ENCODE measurements around the gene FAAP100.

The FAAP100 gene

GRCh38 chr17:81576621-81577277 lies 24.6 kb upstream of the FAAP100 start:
- no peak for DNase-seq (ENCODE audit: low read depth)

GRCh38 chr17:81575836-81576235 lies 23.7 kb upstream of the FAAP100 start:
- no peak for DNase-seq (ENCODE audit: low read depth)

GRCh38 chr17:81574643-81574956 lies 22.4 kb upstream of the FAAP100 start:
- no peak for DNase-seq (ENCODE audit: low read depth)

GRCh38 chr17:81573794-81574642 lies 21.9 kb upstream of the FAAP100 start:
- DNase-seq (ENCODE audit: low read depth), result no peak

- DNase-seq (ENCODE audit: low read depth), result no peak
Measured at GRCh38 chr17:81572563-81573168, 20.5 kb upstream of the FAAP100 start.

- no peak for DNase-seq (ENCODE audit: low read depth)
Measured at GRCh38 chr17:81570964-81571363, 18.8 kb upstream of the FAAP100 start.

GRCh38 chr17:81569986-81570514 lies 17.9 kb upstream of the FAAP100 start:
- no peak for DNase-seq (ENCODE audit: low read depth)

GRCh38 chr17:81568416-81568815 lies 16.3 kb upstream of the FAAP100 start:
- DNase-seq (ENCODE audit: low read depth), result no peak

GRCh38 chr17:81567191-81567590 lies 15.0 kb upstream of the FAAP100 start:
- DNase-seq (ENCODE audit: low read depth), result no peak

GRCh38 chr17:81566461-81567126 lies 14.4 kb upstream of the FAAP100 start:
- DNase-seq (ENCODE audit: low read depth), result no peak

GRCh38 chr17:81565231-81565630 lies 13.1 kb upstream of the FAAP100 start:
- DNase-seq (ENCODE audit: low read depth), result no peak

- DNase-seq (ENCODE audit: low read depth), result no peak
Measured at GRCh38 chr17:81564778-81565177, 12.6 kb upstream of the FAAP100 start.

- DNase-seq (ENCODE audit: low read depth), result no peak
Measured at GRCh38 chr17:81563861-81564586, 11.9 kb upstream of the FAAP100 start.

GRCh38 chr17:81561494-81561885 lies 9.3 kb upstream of the FAAP100 start:
- DNase-seq (ENCODE audit: low read depth), result no peak

GRCh38 chr17:81558941-81559806 lies 7.0 kb upstream of the FAAP100 start:
- DNase-seq (ENCODE audit: low read depth), result no peak

- DNase-seq (ENCODE audit: low read depth), result no peak
Measured at GRCh38 chr17:81558115-81558468, 5.9 kb upstream of the FAAP100 start.

GRCh38 chr17:81557276-81558114 lies 5.3 kb upstream of the FAAP100 start:
- DNase-seq (ENCODE audit: low read depth), result no peak

- no peak for DNase-seq (ENCODE audit: low read depth)
Measured at GRCh38 chr17:81556863-81557262, 4.7 kb upstream of the FAAP100 start.

- no peak for DNase-seq (ENCODE audit: low read depth)
Measured at GRCh38 chr17:81556175-81556691, 4.1 kb upstream of the FAAP100 start.
